ENCODE data around the gene NFIC.
"Not testable (repeated sequence)": the region's sequence is repeated elsewhere in the genome, so short reads cannot be mapped to it uniquely, and the experiment has no call there.

Gene NFIC

DNA sequence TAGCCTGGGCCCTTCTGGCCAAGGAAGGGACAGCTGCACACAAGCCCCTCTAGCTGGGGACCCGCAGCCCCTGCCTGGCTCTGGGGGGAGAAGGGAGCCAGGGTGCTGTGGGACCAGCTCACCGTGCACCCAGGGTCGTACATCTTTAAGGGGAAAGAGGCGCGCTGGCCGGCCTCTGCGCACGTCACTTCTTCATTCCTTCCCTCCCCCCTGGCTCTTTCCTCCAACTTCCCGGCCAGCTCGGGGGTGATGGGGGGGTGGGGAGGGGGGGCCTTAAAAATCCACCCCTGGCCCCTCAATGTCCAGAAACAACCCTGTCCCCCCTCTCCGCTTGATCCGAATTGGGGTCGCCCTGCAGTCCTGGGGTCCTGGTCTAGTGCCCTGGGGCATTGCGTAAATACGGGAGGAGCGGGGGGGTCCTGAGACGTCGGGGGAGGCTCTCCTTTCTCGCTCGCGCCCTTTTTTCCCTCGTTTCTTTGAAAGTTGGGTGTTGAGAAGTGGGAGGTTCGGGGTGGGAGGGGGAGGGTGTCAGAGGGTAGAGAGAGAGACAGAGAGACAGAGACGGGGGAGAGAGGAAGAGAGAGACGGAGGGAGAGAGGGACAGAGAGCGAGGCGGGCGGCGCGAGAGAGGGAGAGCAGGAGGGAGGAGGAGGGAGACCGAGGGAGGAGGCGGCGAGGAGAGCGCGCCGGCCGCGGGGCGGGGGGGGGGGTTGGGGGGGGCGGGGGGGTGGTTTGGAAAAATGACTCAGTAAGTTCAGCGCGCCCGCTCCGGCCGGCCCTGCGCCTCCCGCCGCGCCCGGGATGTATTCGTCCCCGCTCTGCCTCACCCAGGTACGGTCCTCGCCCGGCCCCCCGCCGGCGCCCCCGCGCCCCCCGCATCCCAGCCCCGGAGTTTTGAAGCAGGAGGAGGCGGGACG is at the start of gene NFIC:
NFIC (plus strand) TSS at position 748 of the 917 bp plus-strand sequence; CDS start at position 802, 54 bp downstream.
- no peak for DNase-seq (ENCODE audit: low read depth in 2 of 2)

DNA sequence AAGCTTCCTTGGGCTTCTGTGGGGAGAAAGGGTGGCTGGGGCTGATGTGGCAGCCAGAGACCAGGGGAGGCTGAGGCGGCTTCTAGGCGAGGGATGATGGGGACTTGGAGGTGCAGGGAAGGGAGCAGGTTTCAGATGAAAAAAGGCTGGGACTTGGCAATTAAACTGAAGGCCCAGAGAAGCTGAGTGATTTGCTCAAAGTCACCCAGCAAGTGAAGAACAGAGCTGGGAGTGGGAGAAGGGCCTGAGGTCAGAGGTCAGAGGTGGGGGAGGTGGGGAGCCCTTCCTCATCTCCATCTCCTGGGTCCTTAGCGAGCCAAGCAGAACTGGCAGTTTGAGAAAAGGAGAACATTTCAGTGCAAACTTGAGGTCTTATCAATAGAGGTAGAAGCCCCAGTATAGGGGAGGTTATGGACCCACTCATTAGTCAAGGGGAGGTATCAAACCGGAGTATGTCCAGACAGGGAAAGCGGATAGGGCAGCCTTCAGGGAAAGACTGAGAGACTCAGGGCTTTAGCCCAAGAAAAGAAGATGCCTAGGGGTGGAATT is 49.6 kb upstream of the NFIC start:
- DNase-seq (ENCODE audit: low read depth in 2 of 2), result no peak

DNA sequence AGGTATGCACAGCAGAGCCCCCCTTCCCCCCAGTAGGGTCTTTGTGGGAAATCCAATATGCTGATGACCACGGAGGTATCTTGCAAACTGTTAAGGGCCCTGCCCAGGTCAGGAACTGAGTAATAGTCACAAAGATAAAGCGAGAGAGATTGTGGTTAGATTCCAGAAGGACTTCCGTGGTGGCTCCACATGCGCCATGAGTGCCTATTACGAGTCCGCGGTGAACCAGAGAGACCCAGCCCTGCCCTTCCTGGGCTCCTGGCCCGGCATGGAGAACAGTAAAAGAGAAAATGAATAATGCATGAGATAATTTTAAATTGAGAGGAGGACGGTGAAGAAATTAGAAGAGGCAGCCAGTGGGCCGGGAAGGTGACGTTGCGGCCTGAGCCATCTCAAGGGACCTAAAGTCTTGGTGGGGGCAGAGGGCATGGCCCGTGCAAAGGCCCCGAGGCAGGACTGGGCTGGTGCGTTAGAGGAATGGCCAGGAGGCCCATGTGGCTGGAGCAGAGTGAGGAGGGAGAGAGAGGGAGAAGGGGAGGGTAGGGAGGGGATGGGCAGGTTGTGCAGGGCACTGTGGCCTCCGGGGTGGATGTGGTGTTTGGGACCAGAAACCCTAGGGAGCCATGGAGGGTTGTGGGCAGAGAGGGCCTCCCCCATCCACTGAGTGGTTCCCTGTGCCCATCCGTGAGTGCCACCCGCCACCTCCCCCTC is 46.6 kb upstream of the NFIC start:
- no peak for DNase-seq (ENCODE audit: low read depth in 2 of 2)

DNA sequence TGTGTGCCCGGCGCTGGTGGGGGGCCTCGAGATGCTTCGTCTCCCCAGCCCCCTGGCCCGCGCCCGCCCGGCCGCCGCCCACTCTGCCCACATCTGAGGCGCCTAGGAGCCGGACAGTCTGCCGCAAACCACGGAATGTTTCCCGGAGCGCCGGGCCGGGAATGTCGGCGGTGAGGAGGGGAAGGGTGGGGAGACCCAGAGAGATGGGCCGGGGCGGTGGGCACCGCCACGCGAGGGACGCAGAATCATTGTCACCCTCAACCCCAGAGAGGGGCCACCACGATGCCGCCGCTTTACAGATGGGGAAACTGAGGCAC is 46.1 kb upstream of the NFIC start:
- no peak for DNase-seq (ENCODE audit: low read depth in 2 of 2)

DNA sequence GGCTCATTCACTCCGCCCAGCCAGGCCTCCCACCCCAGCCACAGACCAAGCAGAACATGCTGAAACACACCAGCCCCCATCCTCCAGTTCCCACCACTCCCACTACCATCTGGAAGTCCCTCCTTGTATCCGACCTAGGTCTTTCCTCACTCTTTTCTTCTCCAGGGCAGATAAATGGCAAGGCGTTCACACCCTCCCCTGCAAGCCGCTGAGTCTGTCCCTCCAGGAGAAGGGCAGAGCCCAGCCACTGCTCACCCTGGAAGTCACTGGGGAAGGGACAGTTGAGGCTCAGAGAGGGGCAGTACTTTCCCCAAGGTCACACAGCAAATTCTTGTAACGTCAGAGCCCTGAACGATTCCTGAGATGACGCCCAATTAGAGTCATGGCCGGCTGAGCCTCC is 45.5 kb upstream of the NFIC start:
- no peak for DNase-seq (ENCODE audit: low read depth in 2 of 2)

DNA sequence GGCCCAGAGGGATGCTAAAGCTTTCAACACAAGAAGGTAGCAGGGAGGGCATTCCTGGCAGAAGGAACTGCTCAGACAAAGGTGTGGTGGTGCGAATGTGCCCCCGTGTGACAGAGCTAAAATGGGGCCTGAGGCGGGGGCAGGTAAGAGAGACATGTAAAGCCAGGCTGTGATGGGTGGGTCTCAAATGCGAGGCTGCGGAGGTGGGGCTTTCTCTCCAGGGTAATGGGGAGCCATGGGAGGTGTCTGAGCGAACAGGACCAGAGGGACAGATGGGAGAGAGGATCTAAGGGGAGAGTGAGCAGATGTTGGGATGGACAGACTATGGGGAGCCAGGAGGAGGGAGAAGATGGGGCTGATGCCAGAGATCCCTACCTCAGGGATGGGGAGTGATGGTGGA is 44.7 kb upstream of the NFIC start:
- DNase-seq (ENCODE audit: low read depth in 2 of 2), result no peak

DNA sequence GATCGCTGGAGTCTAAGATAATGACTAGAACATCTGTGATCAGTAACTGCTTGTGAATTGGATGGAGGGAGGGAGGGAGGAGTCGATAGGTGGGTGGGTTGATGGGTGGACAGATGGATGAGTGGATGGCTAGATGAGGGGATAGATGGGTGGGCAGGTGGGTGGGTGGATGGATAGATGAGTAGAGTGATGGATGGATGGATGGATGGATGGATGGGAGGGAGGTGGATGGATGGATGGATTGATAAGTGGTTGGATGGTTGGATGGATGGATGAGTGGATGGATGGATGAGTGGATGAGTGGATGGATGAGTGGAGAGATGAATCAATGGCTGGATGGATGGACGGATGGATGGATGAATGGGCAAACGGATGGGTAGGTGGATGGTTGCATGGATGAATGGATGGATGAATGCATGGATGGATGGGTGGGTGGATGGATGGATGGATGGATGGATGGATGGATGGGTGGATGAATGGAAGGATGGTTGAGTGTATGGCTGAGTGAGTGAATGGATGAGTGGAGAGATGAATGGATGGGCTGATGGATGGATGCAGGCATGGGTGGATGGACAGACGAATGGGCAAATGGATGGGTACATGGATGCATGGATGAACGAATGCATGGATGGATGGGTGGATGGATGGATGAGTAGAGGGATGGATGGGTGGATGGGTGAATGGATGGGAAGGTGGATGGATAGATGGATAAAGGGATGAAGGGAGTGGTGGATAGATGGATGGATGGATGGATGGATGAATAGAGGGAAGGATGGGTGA is 44.0 kb upstream of the NFIC start:
- DNase-seq (ENCODE audit: low read depth in 2 of 2), result no peak

DNA sequence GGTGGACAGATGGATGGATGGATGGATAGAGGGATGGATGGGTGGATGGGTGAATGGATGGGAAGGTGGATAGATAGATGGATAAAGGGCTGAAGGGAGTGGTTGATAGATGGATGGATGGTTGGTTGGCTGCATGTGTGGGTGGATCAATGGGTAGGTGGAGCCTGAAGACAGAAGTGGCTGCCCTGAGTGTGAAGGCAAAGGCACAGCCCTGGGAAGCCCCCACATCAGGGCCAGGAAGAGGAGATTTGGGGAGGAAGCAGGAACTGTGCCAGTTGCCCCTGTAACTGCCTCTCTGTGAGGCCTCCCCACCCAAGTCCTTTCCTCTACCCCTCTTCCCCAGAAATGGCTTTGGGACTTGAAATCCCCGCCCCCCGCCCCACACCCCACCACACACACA is 43.4 kb upstream of the NFIC start:
- no peak for DNase-seq (ENCODE audit: low read depth in 2 of 2)

DNA sequence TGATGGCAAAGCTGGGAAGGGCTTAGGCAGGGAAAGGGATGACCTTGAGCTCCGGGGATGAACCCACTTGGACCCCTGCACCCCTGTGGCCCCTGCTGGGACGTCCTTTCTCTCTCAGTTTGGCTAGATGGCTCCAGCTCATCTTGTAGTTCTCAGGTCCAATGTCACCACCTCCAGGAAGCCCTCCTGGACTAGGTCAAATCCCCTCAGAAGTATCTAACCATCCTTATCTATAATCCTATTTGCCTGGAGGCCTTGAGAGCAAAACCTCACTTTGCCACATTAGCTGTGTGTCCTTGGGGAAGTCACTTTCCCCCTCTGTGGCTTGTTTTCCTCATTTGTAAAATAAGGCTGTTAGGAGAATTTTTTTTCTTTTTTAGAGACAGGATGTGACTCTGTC is 42.7 kb upstream of the NFIC start:
- DNase-seq (ENCODE audit: low read depth in 2 of 2), result no peak

DNA sequence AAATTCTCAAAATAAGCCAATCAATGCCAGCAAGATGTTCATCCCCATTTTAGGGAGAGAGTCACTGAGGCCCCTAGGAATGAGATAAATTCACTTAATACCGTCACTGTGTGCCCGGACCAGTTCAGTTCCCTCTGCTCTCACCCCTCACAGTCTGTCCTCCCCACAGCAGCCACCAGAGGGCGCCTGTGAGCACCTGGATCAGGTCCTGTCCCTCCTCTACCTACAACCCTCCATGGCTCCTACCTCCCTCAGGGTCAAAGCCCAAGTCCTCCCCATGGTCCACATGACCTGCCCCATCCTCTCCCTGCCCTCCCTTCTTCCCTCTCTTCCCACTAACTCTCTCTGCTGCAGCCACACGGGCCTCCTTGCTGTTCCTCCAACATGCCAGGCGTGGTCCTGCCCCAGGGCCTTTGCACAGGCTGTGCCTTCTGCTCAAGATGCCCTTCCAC is 42.0 kb upstream of the NFIC start:
- peak; percentile 56 to 62 for DNase-seq (ENCODE audit: low read depth in 2 of 2)

DNA sequence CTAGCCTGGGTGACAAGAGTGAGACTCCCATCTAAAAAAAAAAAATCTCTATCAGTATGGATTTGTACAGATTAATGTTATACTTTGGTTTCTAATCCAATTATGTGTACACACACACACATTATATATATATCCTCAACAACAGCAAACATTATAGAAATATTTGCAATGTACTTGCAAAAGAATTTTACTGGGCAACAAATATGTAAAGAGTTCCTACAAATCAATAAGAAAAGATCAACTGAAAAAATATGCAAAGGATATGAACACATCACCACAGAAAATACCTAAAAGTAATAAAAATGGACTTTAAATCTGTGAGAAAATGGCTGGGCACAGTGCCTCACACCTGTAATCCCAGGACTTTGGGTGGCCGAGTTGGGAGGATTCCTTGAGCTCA is 40.9 kb upstream of the NFIC start:
- no peak for DNase-seq (ENCODE audit: low read depth in 2 of 2)

DNA sequence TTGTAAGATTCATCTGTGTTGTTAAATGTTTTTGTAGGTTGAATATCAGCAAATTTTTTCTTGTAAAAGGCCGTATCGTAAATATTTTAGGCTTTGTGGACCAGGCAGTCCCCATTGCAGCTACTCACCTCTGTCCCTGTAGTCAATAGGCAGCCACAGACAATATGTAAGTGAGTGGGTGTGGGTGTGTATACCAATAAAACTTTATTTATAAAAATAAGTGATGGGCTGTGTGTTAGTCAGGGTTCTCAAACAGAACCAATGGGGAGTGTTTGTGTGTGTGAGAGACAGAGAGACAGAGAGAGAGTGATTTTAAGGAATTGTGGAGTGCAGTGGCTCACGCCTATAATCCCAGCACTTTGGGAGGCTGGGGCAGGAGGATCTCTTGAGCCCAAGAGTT is 37.6 kb upstream of the NFIC start:
- DNase-seq (ENCODE audit: low read depth in 2 of 2), result no peak

DNA sequence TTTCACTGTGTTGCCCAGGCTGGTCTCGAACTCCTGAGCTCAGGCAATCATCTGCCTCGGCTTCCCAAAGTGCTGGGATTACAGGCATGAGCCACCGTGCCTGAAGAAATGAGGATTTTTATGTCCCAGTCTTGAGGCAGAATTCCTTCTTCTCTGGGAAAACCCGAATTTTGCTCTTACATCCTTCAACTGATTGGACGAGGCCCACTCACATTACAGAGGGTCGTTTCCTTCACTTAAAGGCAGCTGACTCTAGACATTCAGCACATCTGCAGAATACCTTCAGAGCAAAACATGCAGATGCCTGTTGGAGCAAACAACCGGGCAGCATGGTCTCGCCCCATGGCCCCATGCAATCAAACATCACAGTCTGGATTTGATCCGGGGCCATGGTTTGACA is 36.3 kb upstream of the NFIC start:
- DNase-seq (ENCODE audit: low read depth in 2 of 2), result no peak

DNA sequence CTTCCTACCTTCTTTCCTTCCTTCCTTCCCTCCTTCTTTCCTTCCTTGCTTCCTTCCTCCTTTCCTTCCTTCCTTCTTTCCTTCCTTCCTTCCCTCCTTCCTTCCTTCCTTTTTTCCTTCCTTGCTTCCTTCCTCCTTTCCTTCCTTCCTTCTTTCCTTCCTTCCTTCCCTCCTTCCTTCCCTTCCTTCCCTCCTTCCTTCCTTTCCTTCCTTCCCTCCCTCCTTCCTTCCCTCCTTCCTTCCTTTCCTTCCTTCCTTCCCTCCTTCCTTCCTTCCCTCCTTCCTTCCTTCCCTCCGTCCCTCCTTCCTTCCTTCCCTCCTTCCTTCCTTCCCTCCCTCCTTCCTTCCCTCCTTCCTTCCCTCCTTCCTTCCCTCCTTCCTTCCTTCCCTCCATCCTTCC is 34.2 kb upstream of the NFIC start:
- not testable (repeated sequence) for DNase-seq (ENCODE audit: low read depth in 2 of 2)

DNA sequence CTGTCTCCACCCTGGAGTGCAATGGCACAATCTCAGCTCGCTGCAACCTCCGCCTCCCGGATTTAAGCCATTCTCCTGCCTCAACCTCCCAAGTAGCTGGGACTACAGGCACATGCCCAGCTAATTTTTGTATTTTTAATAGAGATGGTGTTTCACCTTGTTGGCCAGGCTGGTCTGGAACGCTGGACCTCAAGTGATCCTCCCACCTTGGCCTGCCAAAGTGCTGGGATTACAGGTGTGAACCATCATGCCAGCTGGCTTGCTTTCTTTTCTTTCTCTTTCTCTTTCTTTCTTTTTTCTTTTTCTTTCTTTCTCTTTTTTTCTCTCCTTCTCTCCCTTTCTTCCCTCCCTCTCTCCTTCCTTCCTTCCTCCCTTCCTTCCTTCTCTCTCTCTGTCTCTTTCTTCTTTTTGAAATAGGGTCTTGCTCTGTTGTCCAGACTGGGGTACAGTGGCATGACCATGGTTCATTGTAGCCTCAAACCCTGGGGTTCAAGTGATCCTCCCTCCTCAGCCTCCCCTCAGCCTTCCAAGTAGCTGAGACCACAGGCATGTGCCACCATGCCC is 33.3 kb upstream of the NFIC start:
- no peak for DNase-seq (ENCODE audit: low read depth in 2 of 2)

DNA sequence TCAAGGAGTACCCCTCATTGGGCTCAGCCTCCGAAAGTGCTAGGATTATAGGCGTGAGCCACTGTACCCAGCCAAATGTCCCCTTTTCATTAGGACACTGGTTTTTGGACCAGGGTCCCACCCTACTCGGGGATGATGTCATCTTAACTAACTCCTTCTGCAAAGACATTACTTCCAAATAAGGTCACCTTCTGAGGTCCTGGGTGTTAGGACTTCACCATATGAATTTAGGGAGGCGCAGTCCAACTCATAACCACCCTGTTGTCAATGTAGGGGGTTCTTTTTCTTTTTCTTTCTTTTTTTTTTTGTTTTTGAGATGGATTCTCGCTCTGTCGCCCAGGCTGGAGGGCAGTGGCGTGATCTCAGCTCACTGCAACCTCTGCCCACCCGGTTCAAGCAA is 32.7 kb upstream of the NFIC start:
- DNase-seq (ENCODE audit: low read depth in 2 of 2), result no peak

DNA sequence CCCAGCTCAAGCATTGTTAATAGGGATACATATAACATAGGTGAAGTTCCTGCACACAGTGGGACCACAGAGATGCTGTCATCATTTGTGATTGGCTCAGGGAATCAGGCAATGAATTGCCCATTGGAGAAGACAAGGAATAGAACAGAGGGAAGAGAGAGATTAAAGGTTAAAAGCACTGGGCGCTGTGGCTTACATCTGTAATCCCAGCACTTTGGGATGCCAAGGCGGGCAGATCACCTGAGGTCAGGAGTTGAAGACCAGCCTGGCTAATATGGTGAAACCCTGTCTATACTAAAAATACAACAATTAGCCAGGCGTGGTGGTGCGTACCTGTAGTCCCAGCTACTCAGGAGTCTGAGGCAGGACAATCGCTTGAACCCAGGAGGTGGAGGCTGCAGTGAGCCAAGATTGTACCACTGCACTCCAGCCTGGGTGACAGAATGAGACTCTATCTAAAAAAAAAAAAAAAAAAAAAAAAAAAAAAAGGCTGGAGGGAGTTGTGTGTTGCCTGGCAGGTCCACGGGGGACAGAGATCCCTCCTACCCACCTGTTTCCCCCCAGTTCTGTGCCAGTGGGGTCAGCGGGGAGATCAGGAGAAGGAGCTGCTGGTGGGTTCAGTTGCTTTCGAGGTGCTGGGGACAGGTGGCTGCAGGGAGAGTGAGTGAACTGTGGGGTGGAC is 31.5 kb upstream of the NFIC start:
- DNase-seq (ENCODE audit: low read depth in 2 of 2), result not testable (repeated sequence)

DNA sequence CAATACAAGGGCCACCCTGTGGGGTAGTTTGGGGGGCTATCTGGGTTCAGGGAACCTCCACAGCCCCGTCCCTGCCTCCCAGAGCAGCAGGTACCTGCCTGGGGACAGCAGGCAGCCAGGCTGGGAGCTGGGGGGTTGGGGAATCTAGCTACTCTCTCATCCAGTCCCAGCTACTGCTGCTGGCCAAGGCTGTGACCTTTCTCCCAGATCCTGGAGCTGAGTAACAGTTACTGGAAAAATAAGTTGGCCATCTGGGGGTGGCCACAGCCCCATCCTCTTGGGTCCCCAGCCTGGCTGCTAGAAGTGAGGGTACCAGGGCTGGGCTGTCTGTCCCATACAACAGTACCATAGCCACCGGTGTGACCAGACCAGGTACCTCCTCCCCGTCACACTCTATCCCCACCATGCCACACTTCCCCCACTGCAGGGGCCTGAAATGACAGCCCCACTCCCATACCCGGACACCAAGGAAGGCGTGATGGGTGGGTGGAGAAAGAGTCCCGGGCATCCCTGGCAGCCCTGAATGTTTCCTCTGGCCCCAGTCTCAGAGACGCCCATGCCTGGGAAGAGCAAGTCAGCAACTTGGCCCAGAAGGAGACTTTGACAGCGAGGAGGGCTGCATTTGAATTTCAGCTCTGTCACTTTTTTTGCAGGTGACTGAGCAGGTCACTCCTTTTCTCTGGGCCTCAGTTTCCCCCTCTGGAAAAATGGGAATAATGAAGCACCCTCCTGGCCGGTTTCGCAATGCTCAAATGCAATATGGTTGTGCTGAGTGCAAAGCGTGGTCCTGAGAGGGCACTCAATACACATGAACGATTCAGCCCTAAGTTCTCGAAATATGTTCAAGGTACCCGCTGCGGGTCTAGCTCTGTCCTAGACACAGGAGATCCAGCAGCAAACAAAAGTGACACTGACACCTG is 30.7 kb upstream of the NFIC start:
- DNase-seq (ENCODE audit: low read depth in 2 of 2), result no peak

DNA sequence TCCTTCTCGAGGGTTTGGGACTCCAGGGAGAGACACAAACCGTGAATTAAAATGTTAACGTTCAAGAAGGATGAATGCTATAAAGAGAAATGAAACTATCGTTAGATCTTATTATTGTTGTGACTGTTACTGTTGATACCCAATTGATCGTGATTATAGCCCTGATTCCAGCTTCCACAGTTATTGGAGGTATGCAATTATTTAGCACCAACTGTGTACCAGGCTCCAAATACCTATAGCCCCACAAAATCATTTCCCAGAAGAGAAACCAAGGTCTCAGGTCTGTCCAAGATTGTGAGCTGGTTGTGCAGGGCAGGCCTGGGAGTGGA is 30.1 kb upstream of the NFIC start:
- DNase-seq (ENCODE audit: low read depth in 2 of 2), result no peak

Data from stimulated activated CD8-positive, alpha-beta memory T cell treated with anti-CD3 and anti-CD28 coated beads, Interleukin-15, amount 100 ng/mL, for 48 hours (primary cell).